WTC11 (cell line): ENCODE measurements around the gene TIE1.

Experiments used
- CTCF ChIP-seq: fragments of 200-600 bp; IDR thresholded peaks from 2 replicates; pipeline ENCODE4 v1.8.0; 2022; ENCODE audit warnings: antibody characterized with exemption
- E2F1 ChIP-seq: sonication (generic); formaldehyde crosslinking; IDR thresholded peaks from 2 replicates; pipeline ENCODE4 v1.8.0; 2022; ENCODE audit warnings: mild to moderate bottlenecking, missing genetic modification reagents
- JUN ChIP-seq: sonication (generic); formaldehyde crosslinking; IDR thresholded peaks from 2 replicates; pipeline ENCODE4 v1.8.0; 2023; ENCODE audit warnings: mild to moderate bottlenecking, missing genetic modification reagents
- NFE2L1 ChIP-seq: sonication (generic); formaldehyde crosslinking; IDR thresholded peaks from 2 replicates; pipeline ENCODE4 v1.8.1; 2023; ENCODE audit warnings: missing genetic modification reagents
- PREB ChIP-seq: sonication (generic); formaldehyde crosslinking; IDR thresholded peaks from 2 replicates; pipeline ENCODE4 v1.8.1; 2022; ENCODE audit warnings: mild to moderate bottlenecking, missing genetic modification reagents, moderate library complexity, borderline replicate concordance
- STAT6 ChIP-seq: sonication (generic); formaldehyde crosslinking; conservative IDR thresholded peaks from 2 replicates; pipeline ENCODE4 v1.8.1; 2023; ENCODE audit warnings: mild to moderate bottlenecking, low read depth, missing genetic modification reagents, moderate library complexity
- TCF7 ChIP-seq: sonication (generic); formaldehyde crosslinking; IDR thresholded peaks from 2 replicates; pipeline ENCODE4 v1.8.0; 2022; ENCODE audit warnings: mild to moderate bottlenecking, low read depth, missing genetic modification reagents, moderate library complexity
- TF ChIP-seq, protein P1 (sequence below): sonication (generic); formaldehyde crosslinking; IDR thresholded peaks from 2 replicates; pipeline ENCODE4 v1.8.1; 2023; ENCODE audit warnings: mild to moderate bottlenecking, moderate library complexity, missing genetic modification reagents
- TF ChIP-seq, protein P2 (sequence below): fragments of 250-450 bp; sonication (Bioruptor Pico); IDR thresholded peaks from 2 replicates; pipeline ENCODE4 v2.1.2; 2022; ENCODE audit warnings: mild to moderate bottlenecking, moderate library complexity
- TF ChIP-seq, protein P3 (sequence below): sonication (generic); formaldehyde crosslinking; IDR thresholded peaks from 2 replicates; pipeline ENCODE4 v1.8.1; 2023; ENCODE audit warnings: mild to moderate bottlenecking, missing genetic modification reagents, moderate library complexity

DNA sequence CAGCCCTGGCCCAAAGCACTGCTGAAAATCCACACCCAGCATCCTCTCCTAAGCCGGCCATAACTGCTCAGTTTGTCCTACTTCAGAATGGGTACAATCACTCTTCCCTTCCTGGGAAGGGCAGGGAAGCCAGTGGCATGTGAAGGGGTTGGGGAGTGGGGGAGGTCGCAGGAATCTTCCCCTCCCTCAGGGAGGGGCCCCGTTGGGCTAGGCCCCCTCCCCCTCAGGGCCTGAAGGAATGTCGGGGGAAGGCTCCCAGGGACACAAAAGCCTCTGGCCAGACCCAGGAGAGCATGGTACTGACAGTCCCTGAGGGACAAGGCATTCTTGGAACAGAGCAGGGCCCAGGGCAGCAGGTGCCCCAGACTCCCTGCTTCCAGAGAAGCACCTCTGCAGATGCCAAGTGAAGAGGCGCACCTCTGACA, 65.8 kb downstream of the TIE1 start:
- TF ChIP-seq CTCF, result no peak
- no peak for TF ChIP-seq PREB (CRISPR knock-in tag)
- TF ChIP-seq, protein P1, sequence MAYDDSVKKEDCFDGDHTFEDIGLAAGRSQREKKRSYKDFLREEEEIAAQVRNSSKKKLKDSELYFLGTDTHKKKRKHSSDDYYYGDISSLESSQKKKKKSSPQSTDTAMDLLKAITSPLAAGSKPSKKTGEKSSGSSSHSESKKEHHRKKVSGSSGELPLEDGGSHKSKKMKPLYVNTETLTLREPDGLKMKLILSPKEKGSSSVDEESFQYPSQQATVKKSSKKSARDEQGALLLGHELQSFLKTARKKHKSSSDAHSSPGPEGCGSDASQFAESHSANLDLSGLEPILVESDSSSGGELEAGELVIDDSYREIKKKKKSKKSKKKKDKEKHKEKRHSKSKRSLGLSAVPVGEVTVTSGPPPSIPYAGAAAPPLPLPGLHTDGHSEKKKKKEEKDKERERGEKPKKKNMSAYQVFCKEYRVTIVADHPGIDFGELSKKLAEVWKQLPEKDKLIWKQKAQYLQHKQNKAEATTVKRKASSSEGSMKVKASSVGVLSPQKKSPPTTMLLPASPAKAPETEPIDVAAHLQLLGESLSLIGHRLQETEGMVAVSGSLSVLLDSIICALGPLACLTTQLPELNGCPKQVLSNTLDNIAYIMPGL (CRISPR knock-in tag), result no peak
- no peak for TF ChIP-seq STAT6
- no peak for TF ChIP-seq E2F1
- no peak for TF ChIP-seq JUN
- TF ChIP-seq NFE2L1 (CRISPR knock-in tag), result no peak
- TF ChIP-seq, protein P2, sequence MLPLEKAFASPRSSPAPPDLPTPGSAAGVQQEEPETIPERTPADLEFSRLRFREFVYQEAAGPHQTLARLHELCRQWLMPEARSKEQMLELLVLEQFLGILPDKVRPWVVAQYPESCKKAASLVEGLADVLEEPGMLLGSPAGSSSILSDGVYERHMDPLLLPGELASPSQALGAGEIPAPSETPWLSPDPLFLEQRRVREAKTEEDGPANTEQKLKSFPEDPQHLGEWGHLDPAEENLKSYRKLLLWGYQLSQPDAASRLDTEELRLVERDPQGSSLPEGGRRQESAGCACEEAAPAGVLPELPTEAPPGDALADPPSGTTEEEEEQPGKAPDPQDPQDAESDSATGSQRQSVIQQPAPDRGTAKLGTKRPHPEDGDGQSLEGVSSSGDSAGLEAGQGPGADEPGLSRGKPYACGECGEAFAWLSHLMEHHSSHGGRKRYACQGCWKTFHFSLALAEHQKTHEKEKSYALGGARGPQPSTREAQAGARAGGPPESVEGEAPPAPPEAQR (CRISPR knock-in tag), result no peak
- TF ChIP-seq, protein P3, sequence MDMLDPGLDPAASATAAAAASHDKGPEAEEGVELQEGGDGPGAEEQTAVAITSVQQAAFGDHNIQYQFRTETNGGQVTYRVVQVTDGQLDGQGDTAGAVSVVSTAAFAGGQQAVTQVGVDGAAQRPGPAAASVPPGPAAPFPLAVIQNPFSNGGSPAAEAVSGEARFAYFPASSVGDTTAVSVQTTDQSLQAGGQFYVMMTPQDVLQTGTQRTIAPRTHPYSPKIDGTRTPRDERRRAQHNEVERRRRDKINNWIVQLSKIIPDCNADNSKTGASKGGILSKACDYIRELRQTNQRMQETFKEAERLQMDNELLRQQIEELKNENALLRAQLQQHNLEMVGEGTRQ (CRISPR knock-in tag), result no peak
- no peak for TF ChIP-seq TCF7 (CRISPR knock-in tag)
